ENCODE measurements around the gene FKBP4.
"Not testable (repeated sequence)": the region's sequence is repeated elsewhere in the genome, so short reads cannot be mapped to it uniquely, and the experiment has no call there.

FKBP4 gene, protein sequence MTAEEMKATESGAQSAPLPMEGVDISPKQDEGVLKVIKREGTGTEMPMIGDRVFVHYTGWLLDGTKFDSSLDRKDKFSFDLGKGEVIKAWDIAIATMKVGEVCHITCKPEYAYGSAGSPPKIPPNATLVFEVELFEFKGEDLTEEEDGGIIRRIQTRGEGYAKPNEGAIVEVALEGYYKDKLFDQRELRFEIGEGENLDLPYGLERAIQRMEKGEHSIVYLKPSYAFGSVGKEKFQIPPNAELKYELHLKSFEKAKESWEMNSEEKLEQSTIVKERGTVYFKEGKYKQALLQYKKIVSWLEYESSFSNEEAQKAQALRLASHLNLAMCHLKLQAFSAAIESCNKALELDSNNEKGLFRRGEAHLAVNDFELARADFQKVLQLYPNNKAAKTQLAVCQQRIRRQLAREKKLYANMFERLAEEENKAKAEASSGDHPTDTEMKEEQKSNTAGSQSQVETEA

DNA sequence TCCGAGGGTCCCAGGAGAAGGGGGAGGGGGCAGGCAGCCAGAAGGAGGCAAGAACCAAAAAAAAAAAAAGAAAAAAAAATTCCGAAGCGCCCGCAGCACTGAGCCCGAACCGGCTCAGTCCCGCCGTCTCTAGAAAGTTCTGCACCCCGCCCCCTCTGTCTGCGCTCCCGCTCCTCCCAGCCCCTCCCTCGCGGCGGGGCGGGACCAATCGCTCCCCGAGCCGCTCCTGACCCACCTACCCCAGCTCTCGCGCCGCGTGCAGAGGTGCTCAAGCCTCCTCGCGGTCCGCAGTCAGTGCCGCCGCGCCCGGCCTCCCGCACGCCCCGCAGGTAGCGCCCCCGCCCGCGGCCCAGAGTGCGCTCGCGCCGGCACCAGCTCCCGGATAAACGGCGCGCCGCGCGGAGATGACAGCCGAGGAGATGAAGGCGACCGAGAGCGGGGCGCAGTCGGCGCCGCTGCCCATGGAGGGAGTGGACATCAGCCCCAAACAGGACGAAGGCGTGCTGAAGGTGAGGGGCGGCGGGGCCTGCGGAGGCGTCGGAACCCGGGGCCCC is at the start of gene FKBP4:
Gene FKBP4 (plus strand): TSS at position 235 of the 554 bp plus-strand sequence. CDS start 170 bp downstream, at position 405.
- peak; percentile 75 for DNase-seq (ENCODE audit: low read depth)

DNA sequence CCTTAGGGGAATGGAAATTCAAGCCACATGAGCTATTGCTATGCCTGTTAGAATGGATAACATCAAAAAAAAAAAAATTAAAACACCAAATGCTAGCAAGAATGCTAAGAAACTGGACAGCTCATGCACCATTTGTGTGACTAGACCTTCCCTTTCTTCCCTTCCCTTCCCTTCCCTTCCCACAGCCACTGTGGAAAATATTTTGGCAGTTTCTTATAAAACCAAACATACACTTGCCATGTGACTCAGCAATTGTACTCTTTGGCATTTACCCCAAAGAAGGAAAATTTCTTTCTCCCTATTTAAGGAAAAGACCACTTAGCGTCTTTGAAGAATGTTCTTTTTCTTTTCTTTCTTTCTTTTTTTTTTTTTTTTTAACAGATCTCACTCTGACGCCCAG is 49.1 kb upstream of the FKBP4 start:
- DNase-seq (ENCODE audit: low read depth), result no peak

- no peak for DNase-seq (ENCODE audit: low read depth)
Observed at GRCh38 chr12:2749580-2749979, 45.2 kb upstream of the FKBP4 start.

DNA sequence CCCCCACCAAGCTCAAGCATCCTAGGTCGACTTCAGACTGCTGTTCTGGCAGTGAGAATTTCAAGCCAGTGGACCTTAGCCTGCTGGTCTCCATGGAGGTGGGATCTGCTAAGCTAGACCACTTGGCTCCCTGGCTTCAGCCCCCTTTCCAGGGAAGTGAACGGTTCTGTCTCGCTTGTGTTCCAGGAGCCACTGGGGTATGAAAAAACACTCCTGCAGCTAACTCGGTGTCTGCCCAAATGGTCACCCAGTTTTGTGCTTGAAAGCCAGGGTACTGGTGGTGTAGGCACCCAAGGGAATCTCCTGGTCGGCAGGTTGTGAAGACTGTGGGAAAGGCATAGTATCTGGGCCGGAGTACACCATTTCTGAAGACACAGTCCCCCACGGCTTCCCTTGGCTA is 44.6 kb upstream of the FKBP4 start:
- DNase-seq (ENCODE audit: low read depth), result no peak

GRCh38 chr12:2751230-2751629 is 43.5 kb upstream of the FKBP4 start:
- DNase-seq (ENCODE audit: low read depth), result no peak

- no peak for DNase-seq (ENCODE audit: low read depth)
Observed at GRCh38 chr12:2751686-2752085, 43.1 kb upstream of the FKBP4 start.

DNA sequence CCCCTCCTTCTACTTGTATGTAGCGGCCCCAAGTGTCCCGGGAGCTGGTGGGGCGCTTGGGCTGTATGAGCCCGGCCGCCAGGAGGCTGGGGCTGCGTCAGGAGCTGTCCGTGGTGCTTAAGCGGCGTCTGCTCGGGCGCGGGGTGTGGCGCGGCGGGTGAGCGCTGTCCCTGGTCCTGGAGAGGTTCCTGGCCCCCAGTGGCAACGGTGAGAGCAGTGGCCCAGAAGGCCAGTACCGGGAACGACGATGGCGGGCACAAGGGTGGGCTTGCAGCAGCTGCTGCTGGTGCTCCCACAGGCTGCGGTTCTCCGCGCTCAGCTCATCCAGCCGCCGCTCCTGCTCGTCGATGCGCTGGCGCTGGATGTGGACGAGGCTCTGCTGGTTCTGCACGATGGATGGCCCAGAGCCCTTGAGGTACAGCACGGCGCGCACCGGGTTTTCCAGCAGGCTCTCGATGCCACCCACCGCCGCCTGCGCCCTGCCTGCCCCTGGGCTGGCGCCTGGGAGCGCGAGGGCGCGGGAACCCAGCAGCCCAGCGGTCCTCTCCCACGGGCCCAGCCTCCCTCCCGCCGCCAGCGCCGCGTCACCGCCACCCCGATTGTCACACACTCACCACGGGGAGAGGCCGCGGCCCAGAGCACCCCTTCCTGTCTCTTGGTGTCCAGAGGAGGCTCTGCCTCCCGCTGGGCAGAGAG is 41.9 kb upstream of the FKBP4 start:
- peak; percentile 40 for DNase-seq (ENCODE audit: low read depth)

DNA sequence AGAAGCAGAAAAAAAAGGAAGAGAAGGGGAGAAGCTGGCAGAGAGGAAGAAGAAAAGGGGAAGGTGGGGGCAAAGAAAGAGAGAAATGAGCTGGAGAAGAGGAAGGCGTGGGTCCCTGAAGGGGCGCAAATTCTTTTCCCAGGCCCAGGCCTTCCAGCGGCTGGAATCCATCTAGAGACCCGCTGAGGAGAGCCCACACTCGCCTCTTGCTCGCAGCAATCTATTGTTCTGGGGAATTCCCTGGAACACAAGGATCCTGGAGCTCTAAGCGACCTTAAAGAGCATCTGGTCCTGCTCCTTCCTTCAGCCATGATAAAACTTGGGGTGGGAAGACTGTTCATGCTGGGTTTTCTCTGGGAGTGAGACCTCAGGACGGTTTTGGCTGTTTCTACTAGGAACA is 41.2 kb upstream of the FKBP4 start:
- no peak for DNase-seq (ENCODE audit: low read depth)

GRCh38 chr12:2754208-2754607 is 40.6 kb upstream of the FKBP4 start:
- no peak for DNase-seq (ENCODE audit: low read depth)

- DNase-seq (ENCODE audit: low read depth), result no peak
Observed at GRCh38 chr12:2756756-2757155, 38.0 kb upstream of the FKBP4 start.

DNA sequence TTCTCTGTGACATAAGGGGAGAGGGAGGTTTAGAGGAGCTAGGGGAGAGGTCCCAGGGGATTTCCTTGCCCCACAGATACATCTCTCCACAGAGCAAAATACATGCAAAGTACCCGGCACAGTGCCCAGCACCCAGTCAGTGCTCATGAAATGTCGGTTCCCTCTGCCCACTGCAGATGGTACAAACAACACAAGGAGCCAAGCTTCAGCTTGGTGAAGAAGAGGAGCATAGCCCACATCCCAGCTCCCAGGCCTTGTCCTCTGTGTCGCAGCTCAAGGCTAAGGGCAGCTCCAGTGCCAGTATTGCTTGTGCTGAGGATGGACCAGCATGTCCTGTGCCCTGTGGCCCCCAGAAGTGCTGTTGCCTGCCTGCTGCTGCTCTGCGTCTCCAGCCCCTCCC is 35.0 kb upstream of the FKBP4 start:
- no peak for DNase-seq (ENCODE audit: low read depth)

DNA sequence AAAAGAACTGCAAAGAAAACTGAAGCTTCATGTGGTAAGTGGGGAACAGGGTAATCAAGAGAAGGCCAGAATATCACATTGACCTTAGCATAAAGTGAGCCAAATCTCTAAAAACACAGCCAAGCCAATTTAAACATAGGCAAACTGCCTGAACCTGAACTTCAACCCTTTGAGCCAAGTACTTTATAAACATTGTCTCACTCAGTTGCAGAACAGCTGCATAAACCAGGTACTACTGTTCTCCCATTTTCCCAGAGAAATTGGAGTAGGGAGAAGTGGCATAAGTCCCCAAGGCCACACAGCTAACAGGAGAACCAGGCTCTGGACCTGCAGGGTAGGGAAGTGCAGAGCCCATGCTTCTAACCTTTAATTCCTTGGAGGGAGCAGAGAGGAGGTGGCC is 30.4 kb upstream of the FKBP4 start:
- DNase-seq (ENCODE audit: low read depth), result no peak

GRCh38 chr12:2765052-2765451 is 29.7 kb upstream of the FKBP4 start:
- DNase-seq (ENCODE audit: low read depth), result no peak

GRCh38 chr12:2765608-2766007 is 29.2 kb upstream of the FKBP4 start:
- DNase-seq (ENCODE audit: low read depth), result no peak

DNA sequence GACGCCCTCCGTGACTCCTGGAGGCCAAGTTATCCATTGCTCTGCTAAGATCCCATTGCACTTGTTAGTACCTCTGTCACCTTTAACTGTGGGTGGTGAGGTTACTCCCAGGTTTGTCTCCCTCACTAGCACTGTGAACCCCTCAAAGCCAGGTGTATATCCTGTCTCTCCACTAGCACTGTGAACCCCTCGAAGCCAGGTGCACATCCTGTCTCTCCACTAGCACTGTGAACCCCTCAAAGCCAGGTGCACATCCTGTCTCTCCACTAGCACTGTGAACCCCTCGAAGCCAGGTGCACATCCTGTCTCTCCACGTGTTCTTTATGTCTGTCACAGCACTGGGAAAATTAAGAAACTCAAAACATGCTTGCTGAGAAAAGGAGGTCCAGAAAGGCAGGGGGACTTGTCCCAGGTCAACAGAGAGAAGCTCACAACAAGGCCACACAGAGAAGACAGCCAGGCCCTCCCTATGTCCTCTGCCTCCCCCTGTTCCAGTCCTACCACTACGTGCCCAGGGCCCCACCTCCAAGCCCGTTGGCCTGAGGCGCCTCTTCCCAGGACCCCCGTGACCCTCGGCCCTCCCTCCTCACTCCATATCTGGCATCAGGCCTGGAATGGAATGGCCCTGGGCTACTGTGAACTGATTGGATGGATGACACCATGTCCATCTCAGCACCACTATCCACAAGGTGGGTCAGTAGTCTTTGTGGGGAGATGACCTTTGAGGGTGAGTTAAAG is 26.4 kb upstream of the FKBP4 start:
- no peak for DNase-seq (ENCODE audit: low read depth)

DNA sequence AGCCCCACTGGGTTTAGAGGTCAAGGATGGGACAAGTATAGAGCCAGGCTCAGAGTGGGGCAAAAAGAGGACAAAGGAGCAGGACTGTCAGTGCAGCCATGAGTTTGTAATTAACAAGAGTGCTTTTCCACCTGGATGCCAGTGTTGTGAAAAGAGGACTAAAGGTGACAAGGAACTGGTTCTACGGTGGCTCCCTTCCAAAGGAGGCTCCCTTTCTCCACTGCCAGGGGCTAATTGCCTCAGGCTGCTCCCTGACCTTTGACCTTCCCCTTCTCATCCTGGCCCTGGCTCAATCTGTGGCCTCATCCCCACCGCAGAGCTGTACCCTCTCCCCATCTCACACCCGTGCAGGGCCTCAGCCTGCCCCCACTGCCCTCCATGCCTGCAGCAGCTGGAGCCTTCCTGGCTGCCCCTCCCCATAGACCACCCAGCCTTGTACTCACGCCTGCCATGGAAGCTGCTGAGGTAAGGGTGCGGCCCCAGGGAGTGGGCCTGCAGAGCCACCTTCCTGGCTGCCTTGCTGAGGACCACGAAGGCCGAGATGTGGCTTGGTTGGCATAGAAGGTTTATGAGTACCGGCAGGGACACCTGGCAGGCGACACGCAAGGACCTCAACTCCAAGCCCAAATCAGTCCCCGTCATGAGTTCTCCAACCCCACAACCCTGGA is 24.8 kb upstream of the FKBP4 start:
- no peak for DNase-seq (ENCODE audit: low read depth)

DNA sequence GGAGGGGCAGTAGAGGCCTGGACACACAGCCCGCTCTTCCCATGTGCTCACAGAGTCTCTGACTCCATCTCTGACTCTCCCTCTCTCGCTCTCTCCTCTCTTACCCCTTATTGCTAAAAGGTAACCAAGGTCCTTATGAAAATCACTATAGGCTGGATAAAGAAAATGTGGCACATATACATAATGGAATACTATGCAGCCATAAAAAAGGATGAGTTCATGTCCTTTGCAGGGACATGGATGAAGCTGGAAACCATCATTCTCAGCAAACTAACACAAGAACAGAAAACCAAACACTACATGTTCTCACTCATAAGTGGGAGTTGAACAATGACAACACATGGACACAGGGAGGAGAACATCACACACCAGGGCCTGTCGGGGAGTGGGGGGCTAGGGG is 24.2 kb upstream of the FKBP4 start:
- not testable (repeated sequence) for DNase-seq (ENCODE audit: low read depth)

GRCh38 chr12:2772370-2772769 is 22.4 kb upstream of the FKBP4 start:
- no peak for DNase-seq (ENCODE audit: low read depth)

GRCh38 chr12:2773199-2773875 is 21.4 kb upstream of the FKBP4 start:
- no peak for DNase-seq (ENCODE audit: low read depth)

- no peak for DNase-seq (ENCODE audit: low read depth)
Observed at GRCh38 chr12:2775431-2775830, 19.3 kb upstream of the FKBP4 start.

DNA sequence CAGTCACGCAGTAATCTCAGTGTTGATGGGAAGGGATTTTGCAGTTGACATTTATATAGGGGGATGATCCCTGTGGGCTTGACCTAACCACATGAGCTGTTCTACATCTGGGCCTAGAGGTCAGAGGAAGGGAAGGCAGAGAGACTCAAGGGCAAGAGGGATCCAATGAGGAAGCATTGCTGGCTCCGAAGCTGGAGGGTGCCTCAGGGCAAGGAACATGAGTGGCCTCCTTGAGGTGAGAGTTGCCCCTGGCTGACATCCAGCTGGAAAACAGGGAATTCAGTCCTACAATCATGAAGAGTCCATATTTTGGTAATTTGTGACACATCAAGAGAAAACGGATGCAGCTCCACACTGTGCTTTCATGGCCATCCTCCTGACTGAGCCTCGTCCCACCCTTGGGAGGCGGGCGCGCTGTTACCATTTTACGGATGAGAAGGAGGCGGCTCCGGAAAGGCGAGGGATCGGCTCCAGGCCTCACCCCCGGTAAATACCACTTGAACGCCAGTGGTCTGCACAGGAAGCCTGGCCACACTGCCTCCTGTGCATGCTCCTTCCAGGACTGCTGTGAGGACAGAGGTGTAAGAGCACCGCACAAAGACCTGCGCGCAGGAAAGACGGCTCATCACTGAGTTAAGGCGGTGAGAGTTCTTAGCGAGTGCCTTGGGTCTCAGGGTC is 18.5 kb upstream of the FKBP4 start:
- DNase-seq (ENCODE audit: low read depth), result no peak

Measured in stimulated activated CD8-positive, alpha-beta memory T cell treated with anti-CD3 and anti-CD28 coated beads, Interleukin-15, amount 100 ng/mL, for 1 hour (primary cell).